Measurements from ENCODE around the gene RAVER1. TPM values are rescaled to one million over a fixed set of nuclear protein-coding genes. Genes with fewer than 3 reads are reported as not detected.

Gene RAVER1
- total RNA-seq, 4 donors from 2014 or later = 7.4 to 42.4 (median 16.4) TPM

- Histone ChIP-seq H3K4me1 (no peaks in the 10 kb centered on the region), H3K9me3 (no peaks in the 10 kb centered on the region), H3K27me3 (no peaks in the 10 kb centered on the region), H3K4me3 (no peak overlapping the region), H3K27ac (no peak overlapping the region), H3K36me3 (no peaks in the 10 kb centered on the region)
- no peak for DNase-seq
- intact Hi-C loops (cut with DNase I; ENCODE audit: low total_unique reads) = no loop called here
- TF ChIP-seq POLR2A (IDR thresholded peaks at IDR 0.05) (no peak), CTCF (IDR thresholded peaks at IDR 0.05) (no peak)
Measured at GRCh38 chr19:10306327-10306726, 27.0 kb downstream of the RAVER1 start.

DNA sequence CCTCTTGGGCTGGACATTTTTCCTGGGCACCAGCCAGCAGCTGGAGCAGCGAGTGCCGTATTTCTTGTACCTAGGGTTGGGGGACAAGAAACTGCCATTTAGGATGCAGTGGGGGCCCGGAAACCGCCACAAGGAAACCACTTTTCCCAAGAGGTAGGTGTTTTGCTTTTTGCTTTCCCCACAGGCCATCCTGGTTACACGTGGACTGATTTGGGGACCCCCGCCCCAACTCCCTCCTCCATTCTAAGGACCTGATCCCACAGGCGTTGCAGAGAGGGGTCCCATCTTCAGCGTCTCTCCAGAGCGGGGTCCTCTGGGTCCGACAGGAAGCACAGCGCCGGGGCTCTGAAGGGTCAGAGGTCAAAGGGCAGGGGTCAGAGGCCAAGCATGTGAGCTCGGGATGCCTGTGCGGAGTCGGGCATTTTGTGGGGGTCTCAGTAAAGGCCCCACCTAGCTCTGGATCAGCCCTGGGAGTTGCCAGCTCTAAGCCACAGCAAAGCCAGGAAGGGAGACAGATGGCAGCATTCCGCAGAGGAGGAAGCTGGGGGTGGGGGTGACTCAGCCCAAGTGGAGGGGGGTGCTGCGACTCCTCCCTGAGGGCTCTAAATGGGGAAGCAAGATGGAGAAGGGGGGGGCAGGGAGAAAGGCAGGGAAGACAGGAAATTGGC, 28.1 kb downstream of the RAVER1 start:
- no peak for DNase-seq
- H3K9me3 ChIP-seq = no peaks in the 10 kb centered on the region
- no peaks in the 10 kb centered on the region for H3K27me3 ChIP-seq
- no peak overlapping the region for H3K4me3 ChIP-seq
- TF ChIP-seq POLR2A (IDR thresholded peaks at IDR 0.05) = no peak
- no peak for TF ChIP-seq CTCF (IDR thresholded peaks at IDR 0.05)
- intact Hi-C loops (cut with DNase I; ENCODE audit: low total_unique reads) = no loop called here
- H3K36me3 ChIP-seq = no peaks in the 10 kb centered on the region
- H3K4me1 ChIP-seq = no peaks in the 10 kb centered on the region
- no peak overlapping the region for H3K27ac ChIP-seq

- no peak for TF ChIP-seq CTCF (IDR thresholded peaks at IDR 0.05)
- TF ChIP-seq POLR2A (IDR thresholded peaks at IDR 0.05) = no peak
- Histone ChIP-seq H3K27me3 (peaks cover 8 to 12% of the 10 kb centered on the region in 2 donors), H3K27ac (no peak overlapping the region), H3K36me3 (no peaks in the 10 kb centered on the region), H3K4me1 (peaks cover 0 to 6% of the 10 kb centered on the region in 2 donors), H3K9me3 (no peaks in the 10 kb centered on the region), H3K4me3 (no peak overlapping the region)
- DNase-seq = no peak
- intact Hi-C loops (cut with DNase I; ENCODE audit: low total_unique reads) = no loop called here
Measured at GRCh38 chr19:10299545-10300458, 33.5 kb downstream of the RAVER1 start.

GRCh38 chr19:10295847-10296591, 37.3 kb downstream of the RAVER1 start:
- Histone ChIP-seq H3K36me3 (no peaks in the 10 kb centered on the region), H3K27me3 (peaks cover 18 to 47% of the 10 kb centered on the region in 2 donors), H3K9me3 (no peaks in the 10 kb centered on the region), H3K27ac (no peak overlapping the region), H3K4me1 (peaks cover 0 to 21% of the 10 kb centered on the region in 2 donors), H3K4me3 (no peak overlapping the region)
- TF ChIP-seq POLR2A (IDR thresholded peaks at IDR 0.05) = no peak
- intact Hi-C loops (cut with DNase I; ENCODE audit: low total_unique reads) = no loop called here
- DNase-seq = no peak

- TF ChIP-seq POLR2A (IDR thresholded peaks at IDR 0.05) = no peak
- TF ChIP-seq CTCF (IDR thresholded peaks at IDR 0.05) = no peak
- Histone ChIP-seq H3K36me3 (no peaks in the 10 kb centered on the region), H3K27me3 (peaks cover 24 to 47% of the 10 kb centered on the region in 2 donors), H3K4me3 (no peak overlapping the region), H3K27ac (no peak overlapping the region), H3K4me1 (peaks cover 0 to 25% of the 10 kb centered on the region in 2 donors), H3K9me3 (no peaks in the 10 kb centered on the region)
- intact Hi-C loops (cut with DNase I; ENCODE audit: low total_unique reads) = no loop called here
- DNase-seq = no peak
Measured at GRCh38 chr19:10295305-10295846, 38.0 kb downstream of the RAVER1 start.

Data from uterus (tissue), 4 donors.